AG04450 (cell line): Measurements from ENCODE around the gene SMARCC2. TPM values are rescaled to one million over a fixed set of nuclear protein-coding genes. Genes with fewer than 3 reads are reported as not detected.

Experiments used
- CTCF ChIA-PET: fragments of 300-600, 350-600 bp; formaldehyde crosslinking; extraction: SDS; loops from one replicate; lab custom pipeline; 2022; ENCODE audit warnings: antibody characterized with exemption, inconsistent platforms; lab: Charles Lee
- POLR2A ChIA-PET: fragments of 350-600 bp; formaldehyde crosslinking; extraction: SDS; loops from one replicate; lab custom pipeline; 2021; ENCODE audit warnings: antibody characterized with exemption, inconsistent platforms; lab: Yijun Ruan, JAX
- DNase-seq: peaks from one replicate; pipeline ENCODE4 v3.0.0-alpha.2; 2011; ENCODE audit warnings: low read depth, low spot score
- H3K27ac ChIP-seq: one replicate; pipeline ENCODE4 v1.5.1; 2012; ENCODE audit warnings: low read depth, low read length, control low read depth
- H3K27me3 ChIP-seq: one replicate; pipeline ENCODE4 v1.6.0; 2012; ENCODE audit warnings: low read length; ENCODE audit not compliant: control insufficient read depth, insufficient read depth
- H3K4me3 ChIP-seq: 2 replicates; pipeline ENCODE4 v1.5.1; 2011; ENCODE audit warnings: mild to moderate bottlenecking, low read depth, low read length, control low read depth
- H3K9me3 ChIP-seq: 2 replicates; pipeline ENCODE4 v1.5.1; 2012; ENCODE audit warnings: low read length; ENCODE audit not compliant: control insufficient read depth, insufficient read depth
- CTCF ChIP-seq: IDR thresholded peaks from 2 replicates; pipeline ENCODE4 v1.5.1; 2011; ENCODE audit warnings: low read depth, low read length, control low read depth, inconsistent platforms
- polyA plus RNA-seq: library from polyadenylated mRNA; depleted of rRNA; stranded (reverse); fragments of >200 nt; gene quantifications from 2 replicates; pipeline ENCODE4 v1.2.3, GENCODE V29; 2011

Gene SMARCC2
- polyA plus RNA-seq, 1 experiment: 90.2 TPM

- CTCF ChIA-PET: no interaction called here
- no peak overlapping the region for H3K4me3 ChIP-seq
- TF ChIP-seq CTCF: no peak
- H3K27me3 ChIP-seq: no peaks in the 10 kb centered on the region
- no peak overlapping the region for H3K27ac ChIP-seq
- DNase-seq: no peak
- POLR2A ChIA-PET: no interaction called here
- no peaks in the 10 kb centered on the region for H3K9me3 ChIP-seq
Observed at GRCh38 chr12:56178347-56178746, 10.9 kb downstream of the SMARCC2 start.

GRCh38 chr12:56172839-56173238, 16.4 kb downstream of the SMARCC2 start:
- POLR2A ChIA-PET: interaction anchor here (1.5 kb wide), 1 partner anchor 14 kb away, joined by 4 read pairs; the partner anchor contains the start of gene MYL6
- Histone ChIP-seq H3K4me3 (no peak overlapping the region), H3K27ac (no peak overlapping the region), H3K9me3 (no peaks in the 10 kb centered on the region), H3K27me3 (no peaks in the 10 kb centered on the region)
- CTCF ChIA-PET: interaction anchor here (0.6 to 1.0 kb wide), 2 partner anchors 17 to 285 kb away, joined by 5 to 6 read pairs; partner anchors contain the start of gene SMARCC2
- no peak for DNase-seq
- no peak for TF ChIP-seq CTCF

- no peak overlapping the region for H3K27ac ChIP-seq
- ChIA-PET POLR2A (no interaction called here), CTCF (no interaction called here)
- H3K9me3 ChIP-seq: no peaks in the 10 kb centered on the region
- TF ChIP-seq CTCF: no peak
- no peak overlapping the region for H3K4me3 ChIP-seq
- H3K27me3 ChIP-seq: no peaks in the 10 kb centered on the region
- no peak for DNase-seq
Observed at GRCh38 chr12:56169229-56169759, 20.0 kb downstream of the SMARCC2 start.

GRCh38 chr12:56165369-56165768, 23.9 kb downstream of the SMARCC2 start:
- no peak for DNase-seq
- CTCF ChIA-PET: interaction anchor here (0.6 kb wide), 1 partner anchor 1618 kb away, joined by 3 read pairs; no protein-coding TSS in a partner anchor
- POLR2A ChIA-PET: interaction anchor here (0.8 to 1.0 kb wide), 5 partner anchors 37 to 47 kb away, joined by 3 to 5 read pairs (median 4); partner anchors contain the start of genes ESYT1 and ZC3H10
- Histone ChIP-seq H3K27me3 (no peaks in the 10 kb centered on the region), H3K9me3 (no peaks in the 10 kb centered on the region), H3K4me3 (no peak overlapping the region), H3K27ac (no peak overlapping the region)
- TF ChIP-seq CTCF: no peak

GRCh38 chr12:56164345-56164729, 24.9 kb downstream of the SMARCC2 start:
- Histone ChIP-seq H3K4me3 (no peak overlapping the region), H3K9me3 (no peaks in the 10 kb centered on the region), H3K27me3 (no peaks in the 10 kb centered on the region), H3K27ac (no peak overlapping the region)
- ChIA-PET POLR2A (interaction anchor here (0.7 to 1.7 kb wide), 4 partner anchors 37 to 289 kb away, joined by 3 to 4 read pairs (median 3); partner anchors contain the start of gene ESYT1), CTCF (interaction anchor here (1.8 kb wide), 1 partner anchor 13 kb away, joined by 4 read pairs; no protein-coding TSS in a partner anchor)
- no peak for DNase-seq
- TF ChIP-seq CTCF: no peak
